ENCODE measurements around the gene CTNNA3.
"Not testable (repeated sequence)": the region's sequence is repeated elsewhere in the genome, so short reads cannot be mapped to it uniquely, and the experiment has no call there.

The CTNNA3 gene

DNA sequence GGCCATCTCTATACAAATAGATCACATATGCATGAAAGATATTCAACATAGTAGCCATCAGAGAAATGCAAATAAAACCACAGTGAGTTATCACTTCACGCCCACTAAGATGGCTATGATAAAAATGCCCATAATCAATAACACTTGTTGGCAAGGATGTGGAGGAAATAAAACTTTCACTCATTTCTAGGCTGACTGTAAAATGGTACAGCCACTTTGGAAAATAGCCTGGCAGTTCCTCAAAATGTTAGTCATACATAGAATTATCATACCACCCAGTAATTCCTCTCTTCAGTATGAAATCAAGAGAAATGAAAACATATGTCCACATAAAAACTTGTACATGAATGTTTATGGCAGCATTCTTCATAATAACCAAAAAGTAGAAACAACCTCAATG is 445.3 kb downstream of the CTNNA3 start:
- H3K4me1 ChIP-seq (ENCODE audit: control insufficient read depth, insufficient read depth, low read length, poor library complexity, severe bottlenecking), result no peaks in the 10 kb centered on the region
- 100% methylated on average over 1 of the region's 1 CpG; no CpG with 5 or more reads in 1 of the 2 experiments for WGBS, 2 experiments (ENCODE audit: insufficient coverage in 2 of 2)

DNA sequence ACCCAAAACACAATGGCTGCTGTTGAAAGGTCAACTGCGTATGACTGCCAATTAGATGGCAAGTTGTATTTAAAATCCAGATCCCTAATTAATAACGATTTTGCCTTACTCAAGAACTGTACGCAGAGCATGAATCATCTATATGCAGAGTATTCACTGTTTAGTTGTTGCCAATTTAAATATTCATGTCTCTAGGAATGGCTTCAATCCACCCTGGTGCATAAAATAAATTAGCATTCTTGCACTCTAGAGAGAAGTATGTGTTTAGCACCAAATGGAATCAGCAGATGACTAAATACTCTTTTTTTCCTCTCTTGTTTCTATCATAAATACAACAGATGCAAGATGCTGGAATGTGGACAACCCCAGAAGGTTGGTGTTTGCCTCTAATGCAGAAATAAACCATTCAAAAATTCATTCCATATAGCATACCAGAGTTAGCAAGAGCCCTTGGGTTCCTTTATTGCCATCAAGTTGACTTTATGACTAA is 449.9 kb downstream of the CTNNA3 start:
- no peaks in the 10 kb centered on the region for H3K4me1 ChIP-seq (ENCODE audit: control insufficient read depth, insufficient read depth, low read length, poor library complexity, severe bottlenecking)
- no peaks in the 10 kb centered on the region for H3K36me3 ChIP-seq (ENCODE audit: control insufficient read depth, insufficient read depth, low read length)
- 92 to 100% methylated on average over 1 to 2 of the region's 3 CpGs for WGBS, 2 experiments (ENCODE audit: insufficient coverage in 2 of 2)
- H3K9me3 ChIP-seq (ENCODE audit: control insufficient read depth, low read length), result no peaks in the 10 kb centered on the region
- H3K27ac ChIP-seq (ENCODE audit: low read depth, low read length, severe bottlenecking), result no peak overlapping the region
- no peak overlapping the region for H3K4me3 ChIP-seq (ENCODE audit: extremely low read depth, insufficient read depth, low read length, poor library complexity, severe bottlenecking)

More for the DNA sequence above, 445.3 kb downstream of the CTNNA3 start:
- Histone ChIP-seq H3K4me3 (ENCODE audit: extremely low read depth, insufficient read depth, low read length, poor library complexity, severe bottlenecking) (no peak overlapping the region), H3K36me3 (ENCODE audit: control insufficient read depth, insufficient read depth, low read length) (no peaks in the 10 kb centered on the region), H3K27ac (ENCODE audit: low read depth, low read length, severe bottlenecking) (no peak overlapping the region), H3K9me3 (ENCODE audit: control insufficient read depth, low read length) (no peaks in the 10 kb centered on the region)

DNA sequence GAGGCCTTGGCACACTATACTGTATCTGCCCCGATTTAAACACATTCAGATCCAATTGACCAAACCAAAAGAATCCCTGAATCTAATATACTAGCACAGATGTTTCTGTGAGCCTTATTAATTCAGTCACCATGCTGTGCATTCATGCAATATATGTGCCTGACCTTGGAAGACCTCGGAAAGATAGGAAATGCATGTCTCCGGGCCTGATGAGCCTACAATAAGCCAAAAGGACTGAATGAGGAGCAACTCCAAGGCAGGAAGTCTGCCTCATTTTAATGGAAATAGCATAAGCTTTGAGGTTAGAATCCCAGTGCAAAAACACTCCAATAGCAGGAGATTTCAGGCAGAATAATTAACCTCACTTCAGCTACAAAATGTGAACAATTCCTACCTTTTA is 453.5 kb downstream of the CTNNA3 start:
- H3K27ac ChIP-seq (ENCODE audit: low read depth, low read length, severe bottlenecking), result no peak overlapping the region

DNA sequence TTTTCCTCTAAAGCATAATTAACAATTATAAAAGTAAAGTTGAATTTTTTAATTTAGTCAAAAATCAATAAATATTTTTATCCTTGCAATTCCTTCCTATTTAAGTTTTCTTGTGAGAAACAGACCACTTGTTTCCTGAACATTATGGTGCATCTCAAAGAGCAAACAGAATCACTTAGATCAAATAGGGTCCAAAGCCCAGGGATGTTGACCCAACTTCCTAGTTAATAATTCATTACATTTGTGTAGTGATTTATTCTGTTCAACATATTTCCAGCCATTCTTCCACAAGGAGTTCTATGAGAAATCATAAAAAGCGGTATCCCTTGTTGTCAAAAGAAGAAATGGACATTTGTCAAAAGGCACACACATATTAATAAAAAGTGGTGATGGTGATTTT is 454.5 kb downstream of the CTNNA3 start:
- no peaks in the 10 kb centered on the region for H3K9me3 ChIP-seq (ENCODE audit: control insufficient read depth, low read length)
- no CpG with 5 or more reads among the region's 1 CpG for WGBS, 2 experiments (ENCODE audit: insufficient coverage in 2 of 2)
- no peaks in the 10 kb centered on the region for H3K4me1 ChIP-seq (ENCODE audit: control insufficient read depth, insufficient read depth, low read length, poor library complexity, severe bottlenecking)
- no peak overlapping the region for H3K4me3 ChIP-seq (ENCODE audit: extremely low read depth, insufficient read depth, low read length, poor library complexity, severe bottlenecking)
- no peaks in the 10 kb centered on the region for H3K36me3 ChIP-seq (ENCODE audit: control insufficient read depth, insufficient read depth, low read length)
- H3K27ac ChIP-seq (ENCODE audit: low read depth, low read length, severe bottlenecking), result no peak overlapping the region

More for the DNA sequence above, 453.5 kb downstream of the CTNNA3 start:
- Histone ChIP-seq H3K9me3 (ENCODE audit: control insufficient read depth, low read length) (no peaks in the 10 kb centered on the region), H3K36me3 (ENCODE audit: control insufficient read depth, insufficient read depth, low read length) (no peaks in the 10 kb centered on the region), H3K4me1 (ENCODE audit: control insufficient read depth, insufficient read depth, low read length, poor library complexity, severe bottlenecking) (no peaks in the 10 kb centered on the region), H3K4me3 (ENCODE audit: extremely low read depth, insufficient read depth, low read length, poor library complexity, severe bottlenecking) (no peak overlapping the region)
- 49 to 65% methylated on average over 2 of the region's 3 CpGs for WGBS, 2 experiments (ENCODE audit: insufficient coverage in 2 of 2)

DNA sequence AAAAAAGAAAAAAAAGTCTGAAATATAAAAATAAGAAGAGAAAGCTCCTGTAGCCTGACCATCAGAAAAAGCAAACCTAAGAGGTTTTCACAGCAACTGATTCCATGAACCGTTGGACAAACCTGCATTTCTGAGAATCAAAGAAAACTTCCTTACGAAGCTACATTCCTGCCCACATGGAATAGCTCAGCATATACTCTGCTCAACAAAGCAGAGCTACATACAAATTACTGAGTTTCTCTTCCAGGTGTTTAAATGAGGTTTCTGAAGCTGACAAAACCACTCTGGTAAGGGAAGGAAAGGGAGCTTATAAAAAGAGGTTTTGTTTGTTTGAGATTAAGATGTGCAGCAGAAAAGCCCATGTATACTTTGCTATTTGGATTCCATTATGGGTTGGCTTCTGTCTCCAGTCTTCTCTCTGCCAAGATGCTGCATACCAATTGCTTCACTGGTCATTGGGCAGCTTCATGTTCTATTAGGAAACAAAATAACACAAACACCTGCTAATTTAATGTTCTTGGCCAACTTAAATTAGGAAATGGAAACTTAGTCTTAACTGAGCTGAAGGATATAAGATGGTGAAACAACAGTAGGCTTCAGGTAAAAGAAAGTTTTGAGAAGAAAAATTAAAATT is 456.0 kb downstream of the CTNNA3 start:
- Histone ChIP-seq H3K4me3 (ENCODE audit: extremely low read depth, insufficient read depth, low read length, poor library complexity, severe bottlenecking) (no peak overlapping the region), H3K36me3 (ENCODE audit: control insufficient read depth, insufficient read depth, low read length) (no peaks in the 10 kb centered on the region), H3K4me1 (ENCODE audit: control insufficient read depth, insufficient read depth, low read length, poor library complexity, severe bottlenecking) (no peaks in the 10 kb centered on the region), H3K9me3 (ENCODE audit: control insufficient read depth, low read length) (no peaks in the 10 kb centered on the region), H3K27ac (ENCODE audit: low read depth, low read length, severe bottlenecking) (no peak overlapping the region)
- no CpG with 5 or more reads among the region's 2 CpGs for WGBS, 2 experiments (ENCODE audit: insufficient coverage in 2 of 2)

DNA sequence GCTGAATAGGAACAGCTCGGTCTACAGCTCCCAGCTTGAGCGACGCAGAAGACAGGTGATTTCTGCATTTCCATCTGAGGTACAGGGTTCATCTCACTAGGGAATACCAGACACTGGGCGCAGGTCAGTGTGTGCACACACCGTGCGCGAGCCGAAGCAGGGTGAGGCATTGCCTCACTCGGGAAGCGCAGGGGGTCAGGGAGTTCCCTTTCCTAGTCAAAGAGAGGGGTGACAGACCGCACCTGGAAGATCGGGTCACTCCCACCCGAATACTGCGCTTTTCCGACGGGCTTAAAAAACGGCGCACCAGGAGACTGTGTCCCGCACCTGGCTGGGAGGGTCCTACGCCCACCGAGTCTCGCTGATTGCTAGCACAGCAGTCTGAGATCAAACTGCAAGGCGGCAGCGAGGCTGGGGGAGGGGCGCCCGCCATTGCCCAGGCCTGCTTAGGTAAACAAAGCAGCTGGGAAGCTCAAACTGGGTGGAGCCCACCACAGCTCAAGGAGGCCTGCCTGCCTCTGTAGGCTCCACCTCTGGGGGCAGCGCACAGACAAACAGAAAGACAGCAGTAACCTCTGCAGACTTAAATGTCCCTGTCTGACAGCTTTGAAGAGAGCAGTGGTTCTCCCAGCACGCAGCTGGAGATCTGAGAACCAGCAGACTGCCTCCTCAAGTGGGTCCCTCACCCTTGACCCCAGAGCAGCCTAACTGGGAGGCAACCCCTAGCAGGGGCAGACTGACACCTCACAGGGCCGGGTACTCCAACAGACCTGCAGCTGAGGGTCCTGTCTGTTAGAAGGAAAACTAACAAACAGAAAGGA is 465.1 kb downstream of the CTNNA3 start:
- not testable (repeated sequence) for H3K27ac ChIP-seq (ENCODE audit: low read depth, low read length, severe bottlenecking); H3K36me3 ChIP-seq (ENCODE audit: control insufficient read depth, insufficient read depth, low read length); H3K9me3 ChIP-seq (ENCODE audit: control insufficient read depth, low read length); H3K4me1 ChIP-seq (ENCODE audit: control insufficient read depth, insufficient read depth, low read length, poor library complexity, severe bottlenecking); H3K4me3 ChIP-seq (ENCODE audit: extremely low read depth, insufficient read depth, low read length, poor library complexity, severe bottlenecking)
- WGBS, 2 experiments (ENCODE audit: insufficient coverage in 2 of 2), result 20 to 23% methylated on average over 15 to 22 of the region's 29 CpGs

DNA sequence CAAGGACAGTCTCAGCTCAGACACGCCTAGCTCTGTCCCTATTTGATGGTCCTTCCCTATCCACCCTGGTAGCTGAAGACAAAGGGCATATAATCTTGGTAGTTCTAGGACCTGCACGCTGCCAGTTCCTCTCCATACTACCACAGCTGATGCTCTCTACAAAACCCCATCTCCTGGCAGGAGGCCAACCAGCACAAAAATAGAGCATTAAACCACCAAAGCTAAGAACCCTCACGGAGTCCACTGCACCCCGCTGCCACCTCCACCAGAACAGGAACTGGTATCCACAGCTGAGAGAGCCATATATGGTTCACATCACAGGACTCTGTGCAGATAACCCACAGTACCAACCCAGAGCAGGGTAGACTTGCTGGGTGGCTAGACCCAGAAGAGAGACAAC is 470.8 kb downstream of the CTNNA3 start:
- no peaks in the 10 kb centered on the region for H3K9me3 ChIP-seq (ENCODE audit: control insufficient read depth, low read length)
- WGBS, 2 experiments (ENCODE audit: insufficient coverage in 2 of 2), result 85 to 86% methylated on average over 1 to 4 of the region's 4 CpGs
- no peak overlapping the region for H3K4me3 ChIP-seq (ENCODE audit: extremely low read depth, insufficient read depth, low read length, poor library complexity, severe bottlenecking)
- no peaks in the 10 kb centered on the region for H3K4me1 ChIP-seq (ENCODE audit: control insufficient read depth, insufficient read depth, low read length, poor library complexity, severe bottlenecking)
- H3K27ac ChIP-seq (ENCODE audit: low read depth, low read length, severe bottlenecking), result no peak overlapping the region
- no peaks in the 10 kb centered on the region for H3K36me3 ChIP-seq (ENCODE audit: control insufficient read depth, insufficient read depth, low read length)

DNA sequence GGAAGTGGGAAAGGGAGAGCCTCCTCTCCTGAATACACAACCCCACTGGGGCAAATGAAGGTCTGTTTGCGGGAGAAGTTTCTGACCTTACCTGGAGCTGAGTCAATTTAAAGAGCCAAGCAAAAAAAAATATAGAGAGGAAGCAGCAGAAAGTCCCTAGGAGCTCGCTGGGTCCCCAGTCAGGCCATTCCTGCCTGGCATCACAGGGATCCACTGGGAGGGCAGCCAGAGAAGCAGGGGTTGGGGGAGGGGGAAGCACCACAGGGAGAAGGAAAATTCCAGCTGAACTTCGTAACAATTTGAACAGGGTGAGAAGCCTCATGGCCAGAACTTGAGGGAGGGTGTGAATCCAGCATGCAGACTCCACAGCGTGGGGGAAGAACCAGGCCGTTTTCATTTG is 471.4 kb downstream of the CTNNA3 start:
- WGBS, 2 experiments (ENCODE audit: insufficient coverage in 2 of 2), result 82 to 88% methylated on average over 4 to 5 of the region's 5 CpGs
- no peaks in the 10 kb centered on the region for H3K36me3 ChIP-seq (ENCODE audit: control insufficient read depth, insufficient read depth, low read length)
- no peak overlapping the region for H3K4me3 ChIP-seq (ENCODE audit: extremely low read depth, insufficient read depth, low read length, poor library complexity, severe bottlenecking)
- H3K4me1 ChIP-seq (ENCODE audit: control insufficient read depth, insufficient read depth, low read length, poor library complexity, severe bottlenecking), result no peaks in the 10 kb centered on the region
- no peak overlapping the region for H3K27ac ChIP-seq (ENCODE audit: low read depth, low read length, severe bottlenecking)
- no peaks in the 10 kb centered on the region for H3K9me3 ChIP-seq (ENCODE audit: control insufficient read depth, low read length)

DNA sequence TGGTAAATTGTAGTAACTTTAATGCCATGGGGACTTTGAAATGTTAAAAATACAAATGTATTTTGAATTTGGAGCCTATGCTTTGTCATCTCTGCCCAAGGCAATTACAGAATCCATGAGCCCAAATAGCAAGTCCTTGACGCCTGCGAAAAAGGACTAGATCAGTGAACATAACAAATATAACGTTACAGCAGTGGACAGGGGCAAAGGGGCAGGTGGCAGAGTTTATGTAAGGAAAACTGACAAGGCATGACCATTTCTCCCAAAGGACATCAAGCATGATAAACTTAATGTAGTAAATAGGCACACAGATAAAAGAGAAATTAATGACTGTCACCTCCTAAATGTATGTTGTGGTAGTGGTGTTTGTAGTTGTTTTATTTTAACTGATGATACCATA is 473.1 kb downstream of the CTNNA3 start:
- Histone ChIP-seq H3K9me3 (ENCODE audit: control insufficient read depth, low read length) (no peaks in the 10 kb centered on the region), H3K4me1 (ENCODE audit: control insufficient read depth, insufficient read depth, low read length, poor library complexity, severe bottlenecking) (no peaks in the 10 kb centered on the region), H3K27ac (ENCODE audit: low read depth, low read length, severe bottlenecking) (no peak overlapping the region), H3K36me3 (ENCODE audit: control insufficient read depth, insufficient read depth, low read length) (no peaks in the 10 kb centered on the region), H3K4me3 (ENCODE audit: extremely low read depth, insufficient read depth, low read length, poor library complexity, severe bottlenecking) (no peak overlapping the region)
- WGBS, 2 experiments (ENCODE audit: insufficient coverage in 2 of 2), result 94 to 100% methylated on average over 1 to 2 of the region's 3 CpGs

DNA sequence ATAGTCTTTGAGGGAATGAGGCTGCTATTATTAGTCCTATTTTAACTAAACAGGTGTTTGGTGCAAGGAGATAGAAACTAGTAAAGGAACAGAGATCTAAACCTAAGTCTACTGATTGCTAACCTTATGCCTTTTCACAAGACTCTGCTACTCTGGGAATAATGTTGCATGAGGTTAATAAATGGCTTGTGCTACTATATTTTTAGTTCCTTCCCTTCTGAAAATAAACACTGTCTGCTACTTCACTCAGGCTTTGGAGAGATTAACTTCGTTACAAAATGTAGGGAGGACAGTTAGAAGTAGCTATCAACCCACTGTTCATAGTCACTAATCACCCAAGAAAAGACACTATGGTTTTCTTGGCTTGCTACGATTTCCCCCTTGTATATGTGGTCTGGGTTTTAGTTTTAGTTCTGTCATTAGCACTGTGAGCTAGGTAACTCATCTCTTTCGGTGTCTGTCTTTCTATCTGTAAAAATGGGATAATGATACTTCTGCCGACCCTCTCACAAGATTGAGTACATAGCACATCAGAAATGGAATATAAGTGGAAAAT is 474.0 kb downstream of the CTNNA3 start:
- WGBS, 2 experiments (ENCODE audit: insufficient coverage in 2 of 2), result 100% methylated on average over 1 of the region's 4 CpGs; no CpG with 5 or more reads in 1 of the 2 experiments
- H3K9me3 ChIP-seq (ENCODE audit: control insufficient read depth, low read length), result no peaks in the 10 kb centered on the region

More for the DNA sequence above, 474.0 kb downstream of the CTNNA3 start:
- Histone ChIP-seq H3K4me1 (ENCODE audit: control insufficient read depth, insufficient read depth, low read length, poor library complexity, severe bottlenecking) (no peaks in the 10 kb centered on the region), H3K36me3 (ENCODE audit: control insufficient read depth, insufficient read depth, low read length) (no peaks in the 10 kb centered on the region), H3K4me3 (ENCODE audit: extremely low read depth, insufficient read depth, low read length, poor library complexity, severe bottlenecking) (no peak overlapping the region), H3K27ac (ENCODE audit: low read depth, low read length, severe bottlenecking) (no peak overlapping the region)

Data from mesodermal cell (in vitro differentiated cells).